SIG-M5 treated with dmso at 0.1 percent for 504 hours (cell line): ENCODE measurements around the gene WDR27.
"Not testable (repeated sequence)": the region's sequence is repeated elsewhere in the genome, so short reads cannot be mapped to it uniquely, and the experiment has no call there.

Source experiments
- DNase-seq: peaks from one replicate; lab custom pipeline; 2025; ENCODE audit not compliant: unreplicated experiment; lab: John Stamatoyannopoulos, UW

The WDR27 gene

GRCh38 chr6:169710009-169710408 lies 8.2 kb upstream of the WDR27 start:
- DNase-seq: no peak

GRCh38 chr6:169709293-169709692 lies 7.5 kb upstream of the WDR27 start:
- no peak for DNase-seq

GRCh38 chr6:169707772-169708171 lies 5.9 kb upstream of the WDR27 start:
- DNase-seq: no peak

- DNase-seq: no peak
Measured at GRCh38 chr6:169702840-169703246, 1.0 kb upstream of the WDR27 start.

- peak; percentile 21 for DNase-seq
Measured at GRCh38 chr6:169701311-169701953, 397 bp downstream of the WDR27 start.

- peak; percentile 63 for DNase-seq
Measured at GRCh38 chr6:169700296-169700695, 1.5 kb downstream of the WDR27 start.

GRCh38 chr6:169697115-169697514 lies 4.7 kb downstream of the WDR27 start:
- DNase-seq: not testable (repeated sequence)

GRCh38 chr6:169695131-169695530 lies 6.7 kb downstream of the WDR27 start:
- no peak for DNase-seq

GRCh38 chr6:169692516-169692915 lies 9.3 kb downstream of the WDR27 start:
- no peak for DNase-seq

GRCh38 chr6:169691260-169691659 lies 10.6 kb downstream of the WDR27 start:
- DNase-seq: no peak

- DNase-seq: peak; percentile 68
Measured at GRCh38 chr6:169689287-169689686, 12.5 kb downstream of the WDR27 start.

- DNase-seq: no peak
Measured at GRCh38 chr6:169685860-169686259, 16.0 kb downstream of the WDR27 start.

GRCh38 chr6:169684056-169684455 lies 17.8 kb downstream of the WDR27 start:
- DNase-seq: no peak

- DNase-seq: no peak
Measured at GRCh38 chr6:169678342-169678741, 23.5 kb downstream of the WDR27 start.

GRCh38 chr6:169677096-169677495 lies 24.7 kb downstream of the WDR27 start:
- no peak for DNase-seq

- DNase-seq: no peak
Measured at GRCh38 chr6:169675011-169675410, 26.8 kb downstream of the WDR27 start.

- no peak for DNase-seq
Measured at GRCh38 chr6:169671563-169671962, 30.3 kb downstream of the WDR27 start.

GRCh38 chr6:169669889-169670288 lies 31.9 kb downstream of the WDR27 start:
- DNase-seq: peak; percentile 18

- DNase-seq: no peak
Measured at GRCh38 chr6:169669147-169669546, 32.7 kb downstream of the WDR27 start.

- DNase-seq: no peak
Measured at GRCh38 chr6:169668203-169668847, 33.5 kb downstream of the WDR27 start.

GRCh38 chr6:169667716-169668115 lies 34.1 kb downstream of the WDR27 start:
- no peak for DNase-seq

- DNase-seq: no peak
Measured at GRCh38 chr6:169666441-169666840, 35.4 kb downstream of the WDR27 start.

GRCh38 chr6:169665289-169665688 lies 36.5 kb downstream of the WDR27 start:
- DNase-seq: no peak
